ENCODE data around the gene INS.

INS gene

DNA sequence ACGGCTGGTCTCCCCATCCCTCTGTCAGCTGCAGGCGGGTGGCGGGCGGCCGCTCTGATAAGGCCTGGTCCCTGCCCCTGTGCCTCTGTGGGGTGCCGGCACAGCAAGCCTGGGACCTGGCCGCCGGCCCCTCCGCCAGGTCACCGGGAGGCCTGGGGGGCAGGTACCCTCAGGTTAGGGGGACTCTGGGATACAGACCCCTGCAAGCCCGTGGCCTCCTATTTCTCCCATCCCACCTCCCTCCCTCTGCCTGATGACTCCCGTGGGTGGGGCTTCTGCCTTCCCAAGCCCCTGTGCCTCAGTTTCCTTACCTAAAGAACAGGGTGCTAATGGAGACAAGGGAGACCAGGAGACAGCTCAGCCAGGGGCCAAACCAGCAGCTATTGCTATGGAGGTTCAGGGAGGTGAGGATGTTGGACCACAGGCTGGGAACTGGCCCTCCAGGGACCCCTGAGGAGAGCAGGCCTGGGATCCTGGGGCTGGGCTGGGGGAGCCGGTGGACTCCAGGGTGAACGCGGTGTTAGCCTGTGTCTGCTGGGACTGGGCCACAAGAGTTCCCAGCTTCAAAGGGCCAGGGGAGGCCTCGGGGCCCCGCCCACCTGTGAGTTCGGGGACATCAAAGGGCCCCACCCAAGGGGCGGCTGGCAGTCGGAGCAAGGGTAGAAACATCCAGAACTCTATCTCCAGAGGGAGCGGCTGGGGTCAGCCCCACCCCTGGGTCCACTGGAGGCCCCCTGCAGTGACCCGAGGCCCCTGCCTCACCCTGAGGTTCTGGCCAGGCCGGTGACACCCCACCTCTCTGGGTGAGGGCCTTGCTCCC is 42.6 kb upstream of the INS start:
- H3K4me3 ChIP-seq (replicated peaks; ENCODE audit: insufficient read depth, low read length), result no peak overlapping the region
- DNase-seq (ENCODE audit: low read depth in 1 of 2, low spot score in 1 of 2), result no peak
- H3K27me3 ChIP-seq (ENCODE audit: insufficient read depth, poor library complexity, severe bottlenecking), result no peaks in the 10 kb centered on the region
- TF ChIP-seq GABPA (IDR thresholded peaks at IDR 0.05; ENCODE audit: low read depth) (no peak), SPI1 (IDR thresholded peaks at IDR 0.05; ENCODE audit: borderline replicate concordance, low read depth) (no peak), POLR2AphosphoS5 (IDR thresholded peaks at IDR 0.05; ENCODE audit: low read depth) (no peak)
- no peak overlapping the region for H3K27ac ChIP-seq (replicated peaks)

DNA sequence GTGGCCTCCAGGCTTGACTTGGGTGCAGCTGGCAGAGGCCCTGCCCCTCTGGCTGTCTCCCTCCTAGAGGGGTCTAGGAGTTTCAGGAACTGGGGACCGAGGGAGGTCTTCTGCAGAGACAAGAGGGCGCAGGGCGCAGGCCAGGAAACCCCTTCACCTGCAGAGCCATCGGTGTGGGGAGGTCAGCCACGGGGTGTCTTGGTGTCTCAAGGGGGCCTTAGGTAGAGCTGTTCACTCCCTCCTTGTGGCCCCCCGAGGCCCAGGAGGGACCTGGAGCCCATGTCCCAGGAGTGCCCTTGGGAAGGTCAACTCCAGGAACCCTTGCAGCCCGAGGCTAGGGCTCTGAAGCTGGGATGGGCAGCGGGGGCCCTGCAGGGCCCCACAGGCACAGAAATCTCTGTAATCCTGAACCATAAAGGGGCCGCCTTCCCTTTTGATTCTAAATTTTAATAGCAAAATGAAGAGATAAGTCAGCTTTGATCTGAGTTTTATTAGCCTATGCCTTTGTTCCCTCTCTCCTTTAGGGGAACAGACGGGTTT is 42.0 kb upstream of the INS start:
- no peak overlapping the region for H3K27ac ChIP-seq (replicated peaks)
- no peak for DNase-seq (ENCODE audit: low read depth in 1 of 2, low spot score in 1 of 2)
- no peaks in the 10 kb centered on the region for H3K27me3 ChIP-seq (ENCODE audit: insufficient read depth, poor library complexity, severe bottlenecking)
- no peak overlapping the region for H3K4me3 ChIP-seq (replicated peaks; ENCODE audit: insufficient read depth, low read length)
- TF ChIP-seq GABPA (IDR thresholded peaks at IDR 0.05; ENCODE audit: low read depth) (no peak), SPI1 (IDR thresholded peaks at IDR 0.05; ENCODE audit: borderline replicate concordance, low read depth) (no peak), POLR2AphosphoS5 (IDR thresholded peaks at IDR 0.05; ENCODE audit: low read depth) (no peak)
- TF ChIP-seq, protein P1, sequence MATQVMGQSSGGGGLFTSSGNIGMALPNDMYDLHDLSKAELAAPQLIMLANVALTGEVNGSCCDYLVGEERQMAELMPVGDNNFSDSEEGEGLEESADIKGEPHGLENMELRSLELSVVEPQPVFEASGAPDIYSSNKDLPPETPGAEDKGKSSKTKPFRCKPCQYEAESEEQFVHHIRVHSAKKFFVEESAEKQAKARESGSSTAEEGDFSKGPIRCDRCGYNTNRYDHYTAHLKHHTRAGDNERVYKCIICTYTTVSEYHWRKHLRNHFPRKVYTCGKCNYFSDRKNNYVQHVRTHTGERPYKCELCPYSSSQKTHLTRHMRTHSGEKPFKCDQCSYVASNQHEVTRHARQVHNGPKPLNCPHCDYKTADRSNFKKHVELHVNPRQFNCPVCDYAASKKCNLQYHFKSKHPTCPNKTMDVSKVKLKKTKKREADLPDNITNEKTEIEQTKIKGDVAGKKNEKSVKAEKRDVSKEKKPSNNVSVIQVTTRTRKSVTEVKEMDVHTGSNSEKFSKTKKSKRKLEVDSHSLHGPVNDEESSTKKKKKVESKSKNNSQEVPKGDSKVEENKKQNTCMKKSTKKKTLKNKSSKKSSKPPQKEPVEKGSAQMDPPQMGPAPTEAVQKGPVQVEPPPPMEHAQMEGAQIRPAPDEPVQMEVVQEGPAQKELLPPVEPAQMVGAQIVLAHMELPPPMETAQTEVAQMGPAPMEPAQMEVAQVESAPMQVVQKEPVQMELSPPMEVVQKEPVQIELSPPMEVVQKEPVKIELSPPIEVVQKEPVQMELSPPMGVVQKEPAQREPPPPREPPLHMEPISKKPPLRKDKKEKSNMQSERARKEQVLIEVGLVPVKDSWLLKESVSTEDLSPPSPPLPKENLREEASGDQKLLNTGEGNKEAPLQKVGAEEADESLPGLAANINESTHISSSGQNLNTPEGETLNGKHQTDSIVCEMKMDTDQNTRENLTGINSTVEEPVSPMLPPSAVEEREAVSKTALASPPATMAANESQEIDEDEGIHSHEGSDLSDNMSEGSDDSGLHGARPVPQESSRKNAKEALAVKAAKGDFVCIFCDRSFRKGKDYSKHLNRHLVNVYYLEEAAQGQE (IDR thresholded peaks at IDR 0.05; ENCODE audit: insufficient replicate concordance, low read depth), result no peak
- TF ChIP-seq, protein P2, sequence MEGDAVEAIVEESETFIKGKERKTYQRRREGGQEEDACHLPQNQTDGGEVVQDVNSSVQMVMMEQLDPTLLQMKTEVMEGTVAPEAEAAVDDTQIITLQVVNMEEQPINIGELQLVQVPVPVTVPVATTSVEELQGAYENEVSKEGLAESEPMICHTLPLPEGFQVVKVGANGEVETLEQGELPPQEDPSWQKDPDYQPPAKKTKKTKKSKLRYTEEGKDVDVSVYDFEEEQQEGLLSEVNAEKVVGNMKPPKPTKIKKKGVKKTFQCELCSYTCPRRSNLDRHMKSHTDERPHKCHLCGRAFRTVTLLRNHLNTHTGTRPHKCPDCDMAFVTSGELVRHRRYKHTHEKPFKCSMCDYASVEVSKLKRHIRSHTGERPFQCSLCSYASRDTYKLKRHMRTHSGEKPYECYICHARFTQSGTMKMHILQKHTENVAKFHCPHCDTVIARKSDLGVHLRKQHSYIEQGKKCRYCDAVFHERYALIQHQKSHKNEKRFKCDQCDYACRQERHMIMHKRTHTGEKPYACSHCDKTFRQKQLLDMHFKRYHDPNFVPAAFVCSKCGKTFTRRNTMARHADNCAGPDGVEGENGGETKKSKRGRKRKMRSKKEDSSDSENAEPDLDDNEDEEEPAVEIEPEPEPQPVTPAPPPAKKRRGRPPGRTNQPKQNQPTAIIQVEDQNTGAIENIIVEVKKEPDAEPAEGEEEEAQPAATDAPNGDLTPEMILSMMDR (IDR thresholded peaks at IDR 0.05; ENCODE audit: insufficient read depth, low read length), result no peak

DNA sequence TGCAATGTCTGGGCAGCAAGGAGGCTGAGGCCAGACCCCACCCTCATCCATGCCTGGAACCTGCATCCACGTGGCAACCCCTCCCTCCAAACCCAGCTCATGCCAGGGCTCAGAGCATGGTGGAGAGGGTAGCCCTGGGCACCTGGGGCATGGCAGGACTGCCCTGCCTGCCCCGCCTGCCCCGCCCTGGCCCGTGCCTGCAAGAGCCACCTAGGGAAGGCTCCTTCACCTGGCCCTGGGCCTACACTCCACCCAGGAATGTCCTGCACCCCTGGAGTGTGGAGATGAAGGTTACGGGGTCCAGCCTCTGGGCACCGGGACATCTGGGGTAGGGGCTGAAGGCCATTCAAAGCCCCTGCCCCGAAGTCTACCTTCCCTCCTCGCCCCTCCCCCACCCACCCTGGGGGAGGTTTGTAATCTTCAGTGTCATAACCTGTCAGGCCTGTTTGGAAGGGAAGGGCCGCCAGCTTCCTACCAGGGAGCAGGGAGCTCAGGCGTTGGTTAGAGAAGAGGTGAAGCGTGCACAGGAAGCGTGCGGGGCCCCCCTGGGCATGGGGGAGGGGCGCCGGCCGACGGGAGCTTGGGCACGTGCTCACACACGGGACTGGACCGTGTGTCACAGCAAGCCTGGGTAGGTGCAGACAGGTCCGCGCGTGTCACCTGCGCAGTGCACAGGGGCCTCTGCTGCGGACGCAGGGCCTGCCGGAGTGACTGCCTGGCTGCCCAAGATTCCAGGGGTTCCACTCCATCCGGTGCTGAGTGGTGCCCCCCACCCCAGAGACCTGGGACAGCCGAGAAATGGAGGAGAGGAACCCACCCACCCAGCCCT is 41.3 kb upstream of the INS start:
- H3K27ac ChIP-seq (replicated peaks), result no peak overlapping the region
- H3K27me3 ChIP-seq (ENCODE audit: insufficient read depth, poor library complexity, severe bottlenecking), result no peaks in the 10 kb centered on the region
- no peak overlapping the region for H3K4me3 ChIP-seq (replicated peaks; ENCODE audit: insufficient read depth, low read length)
- TF ChIP-seq POLR2AphosphoS5 (IDR thresholded peaks at IDR 0.05; ENCODE audit: low read depth) (no peak), GABPA (IDR thresholded peaks at IDR 0.05; ENCODE audit: low read depth) (no peak), SPI1 (IDR thresholded peaks at IDR 0.05; ENCODE audit: borderline replicate concordance, low read depth) (no peak)
- TF ChIP-seq, protein P1 (IDR thresholded peaks at IDR 0.05; ENCODE audit: insufficient replicate concordance, low read depth), result no peak
- TF ChIP-seq, protein P2 (IDR thresholded peaks at IDR 0.05; ENCODE audit: insufficient read depth, low read length), result no peak
- DNase-seq (ENCODE audit: low read depth in 1 of 2, low spot score in 1 of 2), result no peak

DNA sequence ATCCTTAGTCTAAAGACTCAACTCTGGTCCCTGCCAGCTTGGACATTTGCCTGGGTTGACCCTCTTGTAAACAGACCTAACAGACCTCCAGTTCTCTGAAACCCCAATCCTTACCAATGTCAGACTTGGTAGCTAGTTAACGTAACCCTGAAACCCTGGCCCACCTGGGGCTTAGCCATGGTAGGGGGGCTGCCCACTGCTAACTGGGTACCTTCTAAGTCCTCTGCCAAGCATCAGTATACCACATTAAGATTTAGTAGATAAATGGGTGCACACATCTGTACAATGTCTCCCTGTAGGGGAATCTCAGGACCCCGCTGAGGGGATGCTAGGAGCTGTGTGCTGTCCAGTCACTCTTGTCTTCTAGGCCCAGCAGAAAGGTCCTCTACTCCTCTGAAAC is 40.5 kb upstream of the INS start:
- Histone ChIP-seq H3K4me3 (replicated peaks; ENCODE audit: insufficient read depth, low read length) (no peak overlapping the region), H3K27ac (replicated peaks) (no peak overlapping the region), H3K27me3 (ENCODE audit: insufficient read depth, poor library complexity, severe bottlenecking) (no peaks in the 10 kb centered on the region)
- TF ChIP-seq GABPA (IDR thresholded peaks at IDR 0.05; ENCODE audit: low read depth), result no peak
- TF ChIP-seq SPI1 (IDR thresholded peaks at IDR 0.05; ENCODE audit: borderline replicate concordance, low read depth), result no peak
- TF ChIP-seq, protein P1 (IDR thresholded peaks at IDR 0.05; ENCODE audit: insufficient replicate concordance, low read depth), result no peak
- TF ChIP-seq POLR2AphosphoS5 (IDR thresholded peaks at IDR 0.05; ENCODE audit: low read depth), result no peak
- TF ChIP-seq, protein P2 (IDR thresholded peaks at IDR 0.05; ENCODE audit: insufficient read depth, low read length), result no peak
- DNase-seq (ENCODE audit: low read depth in 1 of 2, low spot score in 1 of 2), result no peak
